ENCODE measurements around the gene NRG2.

NRG2 gene

GRCh38 chr5:139897342-139897741, 145.8 kb downstream of the NRG2 start:
- Histone ChIP-seq H3K27ac (ENCODE audit: low read depth, low read length) (no peak overlapping the region), H3K4me2 (ENCODE audit: low read depth, low read length, poor library complexity, severe bottlenecking) (no peak overlapping the region), H3K9me2 (replicated peaks; ENCODE audit: insufficient read depth, low read length) (no peaks in the 10 kb centered on the region), H3K4me3 (ENCODE audit: insufficient read depth, low read length, poor library complexity, severe bottlenecking) (no peak overlapping the region), H4K20me1 (ENCODE audit: low read depth, low read length) (no peaks in the 10 kb centered on the region), H3K9me3 (ENCODE audit: insufficient read depth, low read length) (no peaks in the 10 kb centered on the region), H3K79me2 (ENCODE audit: insufficient read depth, low read length) (no peaks in the 10 kb centered on the region), H3F3A (ENCODE audit: insufficient read depth) (no peaks in the 10 kb centered on the region), H3K9ac (ENCODE audit: low read length) (no peak overlapping the region), H3K36me3 (ENCODE audit: low read length) (no peaks in the 10 kb centered on the region), H2AFZ (ENCODE audit: low read depth, low read length, severe bottlenecking) (no peak overlapping the region), H3K27me3 (ENCODE audit: low read length) (no peaks in the 10 kb centered on the region)
- TF ChIP-seq EZH2phosphoT487 (conservative IDR thresholded peaks at IDR 0.05; ENCODE audit: low read length): no peak
- TF ChIP-seq, protein P1, sequence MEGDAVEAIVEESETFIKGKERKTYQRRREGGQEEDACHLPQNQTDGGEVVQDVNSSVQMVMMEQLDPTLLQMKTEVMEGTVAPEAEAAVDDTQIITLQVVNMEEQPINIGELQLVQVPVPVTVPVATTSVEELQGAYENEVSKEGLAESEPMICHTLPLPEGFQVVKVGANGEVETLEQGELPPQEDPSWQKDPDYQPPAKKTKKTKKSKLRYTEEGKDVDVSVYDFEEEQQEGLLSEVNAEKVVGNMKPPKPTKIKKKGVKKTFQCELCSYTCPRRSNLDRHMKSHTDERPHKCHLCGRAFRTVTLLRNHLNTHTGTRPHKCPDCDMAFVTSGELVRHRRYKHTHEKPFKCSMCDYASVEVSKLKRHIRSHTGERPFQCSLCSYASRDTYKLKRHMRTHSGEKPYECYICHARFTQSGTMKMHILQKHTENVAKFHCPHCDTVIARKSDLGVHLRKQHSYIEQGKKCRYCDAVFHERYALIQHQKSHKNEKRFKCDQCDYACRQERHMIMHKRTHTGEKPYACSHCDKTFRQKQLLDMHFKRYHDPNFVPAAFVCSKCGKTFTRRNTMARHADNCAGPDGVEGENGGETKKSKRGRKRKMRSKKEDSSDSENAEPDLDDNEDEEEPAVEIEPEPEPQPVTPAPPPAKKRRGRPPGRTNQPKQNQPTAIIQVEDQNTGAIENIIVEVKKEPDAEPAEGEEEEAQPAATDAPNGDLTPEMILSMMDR (IDR thresholded peaks at IDR 0.05; ENCODE audit: insufficient read depth, low read length, poor library complexity, severe bottlenecking): no peak

GRCh38 chr5:139896718-139897117, 146.4 kb downstream of the NRG2 start:
- Histone ChIP-seq H3K27me3 (ENCODE audit: low read length) (no peaks in the 10 kb centered on the region), H2AFZ (ENCODE audit: low read depth, low read length, severe bottlenecking) (no peak overlapping the region), H3K36me3 (ENCODE audit: low read length) (no peaks in the 10 kb centered on the region), H3K4me2 (ENCODE audit: low read depth, low read length, poor library complexity, severe bottlenecking) (no peak overlapping the region), H3K4me3 (ENCODE audit: insufficient read depth, low read length, poor library complexity, severe bottlenecking) (no peak overlapping the region), H3K79me2 (ENCODE audit: insufficient read depth, low read length) (no peaks in the 10 kb centered on the region), H4K20me1 (ENCODE audit: low read depth, low read length) (no peaks in the 10 kb centered on the region), H3K9ac (ENCODE audit: low read length) (no peak overlapping the region), H3K27ac (ENCODE audit: low read depth, low read length) (no peak overlapping the region), H3K9me3 (ENCODE audit: insufficient read depth, low read length) (no peaks in the 10 kb centered on the region), H3F3A (ENCODE audit: insufficient read depth) (no peaks in the 10 kb centered on the region), H3K9me2 (replicated peaks; ENCODE audit: insufficient read depth, low read length) (no peaks in the 10 kb centered on the region)
- TF ChIP-seq EZH2phosphoT487 (conservative IDR thresholded peaks at IDR 0.05; ENCODE audit: low read length): no peak
- TF ChIP-seq, protein P1 (IDR thresholded peaks at IDR 0.05; ENCODE audit: insufficient read depth, low read length, poor library complexity, severe bottlenecking): no peak

- H2AFZ ChIP-seq (ENCODE audit: low read depth, low read length, severe bottlenecking): no peak overlapping the region
- H3K9ac ChIP-seq (ENCODE audit: low read length): no peak overlapping the region
- no peaks in the 10 kb centered on the region for H3F3A ChIP-seq (ENCODE audit: insufficient read depth)
- no peak overlapping the region for H3K27ac ChIP-seq (ENCODE audit: low read depth, low read length)
- no peaks in the 10 kb centered on the region for H3K27me3 ChIP-seq (ENCODE audit: low read length)
- H3K4me2 ChIP-seq (ENCODE audit: low read depth, low read length, poor library complexity, severe bottlenecking): no peak overlapping the region
- H3K9me3 ChIP-seq (ENCODE audit: insufficient read depth, low read length): no peaks in the 10 kb centered on the region
- H3K79me2 ChIP-seq (ENCODE audit: insufficient read depth, low read length): no peaks in the 10 kb centered on the region
- H3K36me3 ChIP-seq (ENCODE audit: low read length): no peaks in the 10 kb centered on the region
- TF ChIP-seq, protein P1 (IDR thresholded peaks at IDR 0.05; ENCODE audit: insufficient read depth, low read length, poor library complexity, severe bottlenecking): no peak
- TF ChIP-seq EZH2phosphoT487 (conservative IDR thresholded peaks at IDR 0.05; ENCODE audit: low read length): no peak
- H3K9me2 ChIP-seq (replicated peaks; ENCODE audit: insufficient read depth, low read length): no peaks in the 10 kb centered on the region
- H4K20me1 ChIP-seq (ENCODE audit: low read depth, low read length): no peaks in the 10 kb centered on the region
- H3K4me3 ChIP-seq (ENCODE audit: insufficient read depth, low read length, poor library complexity, severe bottlenecking): no peak overlapping the region
These were observed 147.5 kb downstream of the NRG2 start for GRCh38 chr5:139895647-139896046.
